ENCODE data around the gene PAPPA2.

GRCh38 chr1:176717066-176717750 is 254.2 kb downstream of the PAPPA2 start:
- TF ChIP-seq CTCF (IDR thresholded peaks at IDR 0.05) = no peak
- TF ChIP-seq EP300 (IDR thresholded peaks at IDR 0.05) = no peak

Measured in stomach (tissue), 4 donors.